ENCODE results near the gene HSD3B2.

HSD3B2 gene
- total RNA-seq = 0 reads per million in 3 donors

- no peak within 1 kb of the TSS for H3K4me3 ChIP-seq (ENCODE audit: insufficient read depth, low read depth, low read length, poor library complexity, severe bottlenecking)
- no peaks in the 10 kb centered on the region for H3K36me3 ChIP-seq (ENCODE audit: control insufficient read depth, insufficient read depth, low read length)
- no peaks in the 10 kb centered on the region for H3K27me3 ChIP-seq (replicated peaks; ENCODE audit: control insufficient read depth, insufficient read depth, low read length, poor library complexity, severe bottlenecking)
- no peaks in the 10 kb centered on the region for H3K4me1 ChIP-seq (ENCODE audit: control insufficient read depth, insufficient read depth, low read length, poor library complexity, severe bottlenecking)
- DNase-seq = no peak
- no peaks in the 10 kb centered on the region for H3K9me3 ChIP-seq (ENCODE audit: control insufficient read depth, low read length)
- H3K27ac ChIP-seq (ENCODE audit: insufficient read depth, low read length, poor library complexity, severe bottlenecking) = no peak within 1 kb of the TSS
These were observed at the start of gene HSD3B2 for GRCh38 chr1:119414950-119415349. Gene HSD3B2, plus strand, starts transcription at chr1:119415150. Its CDS starts 270 bp downstream, at chr1:119415420.

GRCh38 chr1:119366424-119366823, 48.5 kb upstream of the HSD3B2 start:
- H3K36me3 ChIP-seq (ENCODE audit: control insufficient read depth, insufficient read depth, low read length) = no peaks in the 10 kb centered on the region
- no peak for DNase-seq
- H3K27me3 ChIP-seq (replicated peaks; ENCODE audit: control insufficient read depth, insufficient read depth, low read length, poor library complexity, severe bottlenecking) = no peaks in the 10 kb centered on the region

DNA sequence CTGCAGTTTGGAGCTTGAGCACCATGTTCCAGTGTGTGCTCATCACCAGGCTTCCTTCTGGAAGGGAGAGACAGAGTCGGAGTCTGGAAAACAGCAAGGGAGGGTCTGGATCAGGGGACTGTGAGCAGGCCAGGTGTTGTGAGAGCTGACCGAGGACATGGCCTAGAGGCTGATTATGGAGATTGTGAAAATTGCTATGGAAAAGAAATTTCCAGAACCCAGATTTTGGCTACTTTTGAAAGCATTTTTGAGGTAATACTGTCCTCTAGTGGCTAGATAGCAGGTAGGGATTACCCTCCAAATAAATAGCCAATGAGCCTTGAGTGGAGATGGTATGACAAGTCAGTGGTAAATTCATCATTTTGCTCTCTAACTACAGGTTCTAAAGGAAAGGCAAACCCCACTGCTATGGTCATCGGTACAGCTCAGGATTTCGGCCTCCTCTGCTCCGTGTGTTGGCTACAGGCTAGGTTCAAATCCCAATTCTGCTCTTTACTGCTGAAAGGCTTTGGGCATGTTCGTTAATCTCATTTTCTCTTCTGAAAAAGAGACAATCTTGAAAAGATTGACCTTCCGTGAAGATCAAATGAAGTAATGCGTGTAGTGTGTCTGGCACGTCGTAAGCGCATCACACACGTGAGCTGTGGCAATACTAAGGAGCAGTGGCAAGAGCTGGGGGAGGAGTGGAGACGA, 47.4 kb upstream of the HSD3B2 start:
- H3K27me3 ChIP-seq (replicated peaks; ENCODE audit: control insufficient read depth, insufficient read depth, low read length, poor library complexity, severe bottlenecking) = no peaks in the 10 kb centered on the region
- no peak overlapping the region for H3K27ac ChIP-seq (ENCODE audit: insufficient read depth, low read length, poor library complexity, severe bottlenecking)
- H3K36me3 ChIP-seq (ENCODE audit: control insufficient read depth, insufficient read depth, low read length) = no peaks in the 10 kb centered on the region
- no peak overlapping the region for H3K4me3 ChIP-seq (ENCODE audit: insufficient read depth, low read depth, low read length, poor library complexity, severe bottlenecking)
- DNase-seq = no peak
- no peaks in the 10 kb centered on the region for H3K9me3 ChIP-seq (ENCODE audit: control insufficient read depth, low read length)
- no peaks in the 10 kb centered on the region for H3K4me1 ChIP-seq (ENCODE audit: control insufficient read depth, insufficient read depth, low read length, poor library complexity, severe bottlenecking)

More at GRCh38 chr1:119366424-119366823, 48.5 kb upstream of the HSD3B2 start:
- Histone ChIP-seq H3K4me3 (ENCODE audit: insufficient read depth, low read depth, low read length, poor library complexity, severe bottlenecking) (no peak overlapping the region), H3K27ac (ENCODE audit: insufficient read depth, low read length, poor library complexity, severe bottlenecking) (no peak overlapping the region), H3K4me1 (ENCODE audit: control insufficient read depth, insufficient read depth, low read length, poor library complexity, severe bottlenecking) (no peaks in the 10 kb centered on the region), H3K9me3 (ENCODE audit: control insufficient read depth, low read length) (no peaks in the 10 kb centered on the region)

DNA sequence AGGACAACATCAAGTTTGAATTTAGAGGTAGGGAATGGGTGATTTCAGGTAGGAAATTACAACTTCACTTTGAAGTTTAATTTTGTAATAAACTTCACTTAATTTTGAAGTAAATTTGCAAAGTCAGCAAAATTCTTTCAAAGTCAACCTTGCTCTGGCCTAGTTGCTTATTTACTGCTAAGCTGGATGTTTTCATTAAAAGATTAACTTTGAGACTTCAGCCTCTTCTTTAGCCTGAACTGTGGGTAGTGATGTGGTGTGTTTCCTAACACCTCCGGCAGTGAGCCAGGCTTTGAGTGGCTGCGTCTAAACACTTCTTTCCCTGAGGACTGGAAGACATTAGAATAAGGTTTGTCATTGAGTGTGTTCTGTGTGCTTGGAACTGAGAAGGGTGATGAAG, 46.4 kb upstream of the HSD3B2 start, which contains the start of gene HAO2:
Gene HAO2 (plus strand): TSS at position 232 of the 400 bp plus-strand sequence. CDS start 12,301 bp downstream, outside the sequence.
- no peaks in the 10 kb centered on the region for H3K27me3 ChIP-seq (replicated peaks; ENCODE audit: control insufficient read depth, insufficient read depth, low read length, poor library complexity, severe bottlenecking)
- no peaks in the 10 kb centered on the region for H3K4me1 ChIP-seq (ENCODE audit: control insufficient read depth, insufficient read depth, low read length, poor library complexity, severe bottlenecking)
- no peaks in the 10 kb centered on the region for H3K36me3 ChIP-seq (ENCODE audit: control insufficient read depth, insufficient read depth, low read length)
- no peaks in the 10 kb centered on the region for H3K9me3 ChIP-seq (ENCODE audit: control insufficient read depth, low read length)
- no peak within 1 kb of the TSS for H3K4me3 ChIP-seq (ENCODE audit: insufficient read depth, low read depth, low read length, poor library complexity, severe bottlenecking)
- H3K27ac ChIP-seq (ENCODE audit: insufficient read depth, low read length, poor library complexity, severe bottlenecking) = no peak within 1 kb of the TSS
- DNase-seq = no peak

- Histone ChIP-seq H3K4me3 (ENCODE audit: insufficient read depth, low read depth, low read length, poor library complexity, severe bottlenecking) (no peak overlapping the region), H3K27me3 (replicated peaks; ENCODE audit: control insufficient read depth, insufficient read depth, low read length, poor library complexity, severe bottlenecking) (no peaks in the 10 kb centered on the region), H3K9me3 (ENCODE audit: control insufficient read depth, low read length) (no peaks in the 10 kb centered on the region), H3K36me3 (ENCODE audit: control insufficient read depth, insufficient read depth, low read length) (no peaks in the 10 kb centered on the region), H3K27ac (ENCODE audit: insufficient read depth, low read length, poor library complexity, severe bottlenecking) (no peak overlapping the region), H3K4me1 (ENCODE audit: control insufficient read depth, insufficient read depth, low read length, poor library complexity, severe bottlenecking) (no peaks in the 10 kb centered on the region)
- no peak for DNase-seq
These were observed 44.2 kb upstream of the HSD3B2 start for GRCh38 chr1:119370748-119371147.

- H3K27me3 ChIP-seq (replicated peaks; ENCODE audit: control insufficient read depth, insufficient read depth, low read length, poor library complexity, severe bottlenecking) = no peaks in the 10 kb centered on the region
- H3K4me3 ChIP-seq (ENCODE audit: insufficient read depth, low read depth, low read length, poor library complexity, severe bottlenecking) = no peak overlapping the region
- H3K4me1 ChIP-seq (ENCODE audit: control insufficient read depth, insufficient read depth, low read length, poor library complexity, severe bottlenecking) = no peaks in the 10 kb centered on the region
- DNase-seq = no peak
- H3K9me3 ChIP-seq (ENCODE audit: control insufficient read depth, low read length) = no peaks in the 10 kb centered on the region
- no peaks in the 10 kb centered on the region for H3K36me3 ChIP-seq (ENCODE audit: control insufficient read depth, insufficient read depth, low read length)
- H3K27ac ChIP-seq (ENCODE audit: insufficient read depth, low read length, poor library complexity, severe bottlenecking) = no peak overlapping the region
These were observed 43.1 kb upstream of the HSD3B2 start for GRCh38 chr1:119371815-119372214.

DNA sequence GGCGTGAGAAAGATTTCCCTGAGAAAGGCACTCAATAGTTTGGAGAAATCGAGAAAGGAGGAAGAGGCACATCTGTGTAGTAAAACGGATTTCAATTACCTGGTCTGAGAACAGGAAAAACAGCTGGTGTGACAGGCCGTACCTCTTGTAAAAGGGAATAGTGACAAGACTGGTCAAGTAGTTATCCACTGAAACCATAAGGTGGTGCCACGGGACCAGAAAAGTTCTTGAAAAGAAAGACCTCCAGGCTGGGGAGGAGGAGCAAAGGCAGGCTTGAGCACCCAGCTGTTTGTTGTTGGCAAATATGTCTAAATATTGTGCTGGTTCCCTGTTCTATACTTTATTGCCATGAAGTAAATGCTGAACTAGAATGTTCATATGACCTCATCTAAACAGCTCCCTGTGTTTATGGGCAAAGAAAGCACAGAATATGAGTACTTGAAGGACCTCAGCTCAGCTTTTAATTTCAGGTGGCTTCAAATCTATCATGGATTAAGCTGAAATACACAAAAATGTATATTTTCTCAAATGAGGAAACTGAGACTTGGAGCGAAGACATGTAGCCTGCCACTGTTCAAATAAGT, 42.4 kb upstream of the HSD3B2 start:
- Histone ChIP-seq H3K4me1 (ENCODE audit: control insufficient read depth, insufficient read depth, low read length, poor library complexity, severe bottlenecking) (no peaks in the 10 kb centered on the region), H3K27ac (ENCODE audit: insufficient read depth, low read length, poor library complexity, severe bottlenecking) (no peak overlapping the region), H3K36me3 (ENCODE audit: control insufficient read depth, insufficient read depth, low read length) (no peaks in the 10 kb centered on the region), H3K27me3 (replicated peaks; ENCODE audit: control insufficient read depth, insufficient read depth, low read length, poor library complexity, severe bottlenecking) (no peaks in the 10 kb centered on the region), H3K4me3 (ENCODE audit: insufficient read depth, low read depth, low read length, poor library complexity, severe bottlenecking) (no peak overlapping the region), H3K9me3 (ENCODE audit: control insufficient read depth, low read length) (no peaks in the 10 kb centered on the region)
- no peak for DNase-seq

- H3K9me3 ChIP-seq (ENCODE audit: control insufficient read depth, low read length) = no peaks in the 10 kb centered on the region
- no peak for DNase-seq
- H3K27ac ChIP-seq (ENCODE audit: insufficient read depth, low read length, poor library complexity, severe bottlenecking) = no peak overlapping the region
- no peaks in the 10 kb centered on the region for H3K36me3 ChIP-seq (ENCODE audit: control insufficient read depth, insufficient read depth, low read length)
- no peak overlapping the region for H3K4me3 ChIP-seq (ENCODE audit: insufficient read depth, low read depth, low read length, poor library complexity, severe bottlenecking)
- H3K27me3 ChIP-seq (replicated peaks; ENCODE audit: control insufficient read depth, insufficient read depth, low read length, poor library complexity, severe bottlenecking) = no peaks in the 10 kb centered on the region
- H3K4me1 ChIP-seq (ENCODE audit: control insufficient read depth, insufficient read depth, low read length, poor library complexity, severe bottlenecking) = no peaks in the 10 kb centered on the region
These were observed 41.5 kb upstream of the HSD3B2 start for GRCh38 chr1:119373465-119373864.

- Histone ChIP-seq H3K9me3 (ENCODE audit: control insufficient read depth, low read length) (no peaks in the 10 kb centered on the region), H3K4me3 (ENCODE audit: insufficient read depth, low read depth, low read length, poor library complexity, severe bottlenecking) (no peak overlapping the region), H3K4me1 (ENCODE audit: control insufficient read depth, insufficient read depth, low read length, poor library complexity, severe bottlenecking) (no peaks in the 10 kb centered on the region), H3K36me3 (ENCODE audit: control insufficient read depth, insufficient read depth, low read length) (no peaks in the 10 kb centered on the region), H3K27me3 (replicated peaks; ENCODE audit: control insufficient read depth, insufficient read depth, low read length, poor library complexity, severe bottlenecking) (no peaks in the 10 kb centered on the region), H3K27ac (ENCODE audit: insufficient read depth, low read length, poor library complexity, severe bottlenecking) (no peak overlapping the region)
- no peak for DNase-seq
These were observed 40.6 kb upstream of the HSD3B2 start for GRCh38 chr1:119374208-119374874.

GRCh38 chr1:119375366-119375765, 39.6 kb upstream of the HSD3B2 start:
- Histone ChIP-seq H3K9me3 (ENCODE audit: control insufficient read depth, low read length) (no peaks in the 10 kb centered on the region), H3K36me3 (ENCODE audit: control insufficient read depth, insufficient read depth, low read length) (no peaks in the 10 kb centered on the region), H3K4me1 (ENCODE audit: control insufficient read depth, insufficient read depth, low read length, poor library complexity, severe bottlenecking) (no peaks in the 10 kb centered on the region), H3K27me3 (replicated peaks; ENCODE audit: control insufficient read depth, insufficient read depth, low read length, poor library complexity, severe bottlenecking) (no peaks in the 10 kb centered on the region), H3K4me3 (ENCODE audit: insufficient read depth, low read depth, low read length, poor library complexity, severe bottlenecking) (no peak overlapping the region), H3K27ac (ENCODE audit: insufficient read depth, low read length, poor library complexity, severe bottlenecking) (no peak overlapping the region)
- no peak for DNase-seq

All from effector memory CD4-positive, alpha-beta T cell (primary cell).